PC-9 (cell line): Measurements from ENCODE around the gene CCDC141.

Source experiments
- CTCF ChIP-seq: fragments of 200-600 bp; sonication (generic); conservative IDR thresholded peaks from 2 replicates; pipeline ENCODE4 v1.6.1; 2017; ENCODE audit warnings: mixed run types, antibody characterized with exemption, mild to moderate bottlenecking, moderate library complexity
- EZH2 ChIP-seq: fragments of 200-600 bp; sonication (generic); IDR thresholded peaks from 2 replicates; pipeline ENCODE4 v1.8.0; 2017; ENCODE audit warnings: antibody characterized with exemption, low read depth

- TF ChIP-seq CTCF (no peak), EZH2 (no peak)
These were observed 115.4 kb downstream of the CCDC141 start for GRCh38 chr2:178934571-178934970.
